HG03571 (cell line): ENCODE data around the gene RBMS1.

Experiments
- ATAC-seq: cut with Tn5 transposase; IDR thresholded peaks from one replicate; pipeline ENCODE4 v1.9.1; 2021; ENCODE audit not compliant: unreplicated experiment

Gene RBMS1

DNA sequence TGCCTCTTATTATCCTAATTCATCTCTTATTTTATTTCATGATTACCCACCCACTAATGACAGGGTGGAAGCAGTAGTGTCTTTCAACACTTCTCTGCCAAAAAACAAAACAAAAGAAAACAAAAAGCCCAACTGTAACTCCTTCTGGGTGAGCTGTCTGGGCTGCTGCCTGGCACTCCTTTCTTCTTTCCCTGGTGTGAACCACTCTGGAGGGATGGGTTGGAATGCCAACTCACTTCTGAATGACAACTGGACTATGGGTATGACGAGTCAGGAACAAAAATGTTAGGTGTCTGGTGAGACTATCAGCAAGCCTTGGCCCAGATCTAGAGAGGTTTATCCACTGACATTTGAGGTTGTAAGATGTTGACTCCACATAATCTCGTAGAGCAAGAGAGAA lies 205.3 kb downstream of the RBMS1 start:
- no peak for ATAC-seq

DNA sequence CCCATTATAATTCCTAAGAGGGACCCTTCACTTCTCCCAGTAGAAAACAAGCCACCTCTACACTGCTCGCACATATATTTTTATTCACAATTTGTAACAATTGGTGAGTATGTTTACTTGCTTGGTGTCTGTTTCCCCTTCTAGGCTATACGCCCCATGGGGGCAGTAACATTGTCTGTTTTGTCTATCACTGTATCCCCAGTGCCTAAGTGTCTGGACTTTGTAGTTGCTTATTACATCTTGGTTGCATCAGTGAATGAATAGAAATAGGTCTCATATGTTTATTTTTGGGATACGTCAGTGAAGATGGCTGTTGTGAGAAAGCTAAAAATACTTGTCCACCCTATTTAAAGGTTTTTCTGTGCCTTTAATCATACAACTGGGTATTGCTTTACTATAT lies 206.1 kb downstream of the RBMS1 start:
- no peak for ATAC-seq

DNA sequence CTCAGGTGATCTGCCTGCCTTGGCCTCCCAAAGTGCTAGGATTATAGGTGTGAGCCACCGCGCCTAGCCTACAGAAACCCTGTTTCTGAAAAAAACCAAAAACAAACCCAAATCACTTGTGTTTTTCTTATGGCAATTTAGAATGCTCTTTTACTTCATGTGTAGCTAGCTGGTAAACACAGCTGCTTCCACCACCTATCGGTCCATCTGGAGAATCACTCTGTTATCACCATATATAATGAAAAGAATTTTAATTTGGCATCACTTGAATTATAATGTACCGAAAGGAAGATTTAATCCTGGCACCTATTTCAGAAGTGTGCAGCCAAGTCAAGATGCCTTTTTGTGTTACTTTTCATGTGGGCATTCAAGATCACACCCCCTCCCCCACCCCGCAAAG lies 207.1 kb downstream of the RBMS1 start:
- ATAC-seq: no peak

DNA sequence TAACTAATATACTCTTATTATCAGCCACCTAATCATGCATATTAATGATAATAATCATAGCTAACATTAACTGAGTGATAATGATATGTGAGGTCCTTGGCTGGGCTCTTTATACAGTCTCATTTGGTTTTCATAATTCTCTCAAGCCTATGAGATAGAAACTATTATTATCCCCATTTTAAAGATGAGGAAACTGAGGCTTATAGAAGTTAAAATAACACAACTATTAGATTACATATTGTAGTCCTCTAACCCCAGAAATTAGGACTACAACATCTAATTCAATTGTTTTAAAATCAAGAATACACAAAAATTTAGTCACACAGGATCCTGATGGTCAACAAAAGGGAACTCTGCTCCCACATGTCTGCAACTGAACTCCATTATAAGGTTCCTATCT lies 209.9 kb downstream of the RBMS1 start:
- no peak for ATAC-seq

DNA sequence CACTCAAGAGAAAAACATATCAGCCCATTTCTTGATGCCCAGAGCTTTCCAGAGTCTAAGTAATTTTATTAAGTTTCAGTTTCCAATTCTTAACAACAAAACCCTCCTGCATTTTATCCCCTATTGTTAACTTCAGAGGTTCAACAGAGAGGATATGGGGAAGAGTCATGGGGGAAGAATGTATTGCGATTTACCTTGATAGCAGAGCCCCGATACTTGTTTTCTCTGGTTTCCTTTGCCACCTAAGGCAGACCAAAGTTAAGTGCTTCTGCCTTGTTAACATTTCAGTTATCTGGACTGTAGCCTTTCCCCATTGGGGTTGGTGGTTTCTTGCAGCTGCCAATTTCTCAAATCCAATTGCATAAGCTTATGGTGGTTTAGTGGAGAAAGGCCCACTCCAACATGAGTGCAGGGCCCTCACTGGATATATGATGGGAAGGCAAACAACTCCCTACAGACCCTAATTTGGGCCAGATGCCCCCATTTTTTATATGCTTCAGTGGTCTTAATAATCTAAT lies 211.5 kb downstream of the RBMS1 start:
- no peak for ATAC-seq

DNA sequence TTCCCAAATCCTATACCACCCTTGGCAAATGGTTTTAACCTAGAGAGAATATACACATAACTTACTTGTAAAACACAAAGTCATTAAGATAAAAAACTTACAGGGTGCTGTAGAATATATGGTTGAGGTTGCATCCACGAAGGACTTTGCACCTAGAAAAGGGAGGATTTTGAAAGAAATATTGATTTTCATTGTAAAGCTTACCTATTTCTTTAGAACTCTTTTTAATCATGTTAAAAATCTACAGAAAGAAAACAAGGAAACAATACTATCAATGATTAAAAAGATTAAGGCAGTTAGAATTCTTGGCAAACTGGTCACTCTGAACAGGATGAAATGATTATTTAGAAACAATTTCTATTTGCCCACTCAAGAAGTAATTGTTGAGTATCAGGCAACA lies 212.4 kb downstream of the RBMS1 start:
- ATAC-seq: no peak

DNA sequence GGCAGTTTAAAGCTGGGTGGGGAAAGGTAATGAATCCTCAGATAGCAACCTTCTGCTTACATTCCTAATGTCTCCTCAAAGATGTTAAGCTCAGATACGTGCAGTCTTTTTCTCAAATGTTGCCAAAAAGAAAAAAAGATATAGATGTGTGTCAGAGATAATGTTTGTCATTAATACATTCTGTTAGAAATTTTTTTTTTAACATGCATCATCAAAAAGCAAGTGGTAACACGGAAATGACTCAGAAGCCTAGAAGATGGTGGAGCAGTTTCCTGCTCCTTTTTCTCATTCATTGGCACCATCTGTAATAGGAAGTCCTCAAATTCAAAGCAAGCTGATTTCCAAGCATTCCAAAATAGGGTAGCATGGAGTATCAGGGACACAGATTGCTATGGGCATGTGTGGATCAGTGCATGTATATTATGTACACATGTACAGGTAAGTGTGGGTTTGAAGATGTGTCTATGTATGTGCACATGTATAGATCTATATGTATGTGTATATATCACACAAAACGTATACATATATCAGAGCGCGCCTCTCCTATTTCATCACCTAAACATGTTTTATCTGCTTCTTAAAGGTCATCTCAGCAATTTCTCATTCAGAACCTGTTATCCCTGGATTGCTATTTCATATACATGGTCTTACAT lies 213.7 kb downstream of the RBMS1 start:
- ATAC-seq: no peak

DNA sequence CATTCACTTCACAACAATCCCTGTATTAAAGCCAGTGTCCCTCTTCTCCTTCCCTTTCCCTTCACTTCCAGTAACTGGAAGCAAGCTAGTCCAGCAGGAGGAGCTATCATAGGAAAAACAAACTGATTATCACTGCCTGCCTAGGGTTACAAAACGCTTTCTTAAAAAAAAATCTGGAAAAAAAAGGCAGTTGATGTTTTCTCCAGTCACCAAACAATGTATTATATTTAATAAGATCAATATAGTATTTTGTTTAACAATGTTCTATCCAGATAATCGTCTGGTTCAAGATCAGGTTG lies 214.8 kb downstream of the RBMS1 start:
- ATAC-seq: no peak

DNA sequence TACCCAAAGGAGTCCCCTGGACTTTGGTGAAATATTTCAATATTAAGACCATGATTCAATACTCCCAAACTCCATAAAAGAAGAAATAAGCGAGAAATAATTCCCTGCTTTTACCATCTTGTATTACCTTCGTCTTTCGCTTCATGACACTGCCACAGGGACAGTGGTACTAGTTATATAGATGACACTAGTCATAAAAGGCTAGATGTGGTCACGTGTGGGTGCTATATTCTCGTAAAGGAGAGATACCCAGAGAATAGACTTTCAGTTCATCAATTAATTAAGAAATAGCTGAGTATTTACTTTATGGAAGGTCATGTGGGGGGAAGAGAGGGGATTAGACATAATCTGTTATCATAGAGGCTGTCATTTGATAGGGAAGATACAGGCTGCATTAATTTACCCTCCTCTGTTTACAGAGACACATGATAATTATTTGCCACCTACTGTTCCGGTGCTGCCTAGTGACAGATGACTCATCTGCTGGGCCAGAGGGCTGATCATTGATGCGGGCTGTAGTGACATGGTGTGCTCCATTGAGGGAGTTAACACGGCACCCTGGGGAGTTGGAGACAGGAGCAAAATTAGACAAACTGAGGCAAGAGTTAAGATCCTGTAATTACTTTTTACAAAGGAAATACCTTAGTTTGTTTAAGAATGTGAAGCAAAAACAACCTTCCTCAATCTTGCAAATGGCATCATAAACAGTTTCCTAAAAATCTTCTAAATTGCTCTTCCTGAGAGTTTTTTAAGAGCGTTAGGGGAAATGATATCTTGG lies 215.3 kb downstream of the RBMS1 start:
- peak; percentile 67 for ATAC-seq

DNA sequence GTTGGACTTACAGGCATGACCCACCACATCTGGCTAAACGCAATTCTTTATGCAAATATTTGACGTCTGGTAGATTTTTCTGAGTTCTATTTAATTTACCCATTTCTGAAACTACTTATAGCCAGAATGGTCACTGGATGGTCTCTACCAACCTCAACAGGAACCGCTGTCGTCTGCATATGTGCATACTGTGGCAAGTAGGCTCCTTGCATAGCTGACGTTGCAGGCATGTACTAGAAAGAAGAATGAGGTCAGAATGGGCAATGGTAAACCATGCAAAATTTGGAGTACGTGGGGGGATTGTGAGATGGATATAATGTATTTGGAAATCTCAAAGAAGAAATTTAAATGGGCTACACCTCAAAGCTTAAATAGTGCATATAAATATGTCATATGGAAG lies 216.5 kb downstream of the RBMS1 start:
- no peak for ATAC-seq

DNA sequence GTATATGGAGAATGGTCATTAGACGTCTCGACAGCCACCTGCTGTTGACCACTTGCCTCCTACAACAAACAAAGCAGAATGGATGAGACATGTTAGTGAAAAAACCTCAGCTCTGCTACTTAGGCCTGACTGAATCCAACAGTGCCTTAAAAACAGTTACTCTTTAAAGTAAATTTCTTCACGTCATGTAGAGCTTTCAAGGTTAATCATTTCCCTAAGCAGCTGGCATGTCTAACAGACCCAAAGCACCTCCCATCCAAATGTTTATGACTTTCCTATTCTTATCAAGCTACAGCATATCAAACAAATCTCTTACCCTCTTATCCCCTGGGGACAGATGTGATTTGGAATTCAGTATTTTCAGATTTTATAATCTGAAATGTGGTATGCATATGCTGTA lies 218.0 kb downstream of the RBMS1 start:
- ATAC-seq: no peak

DNA sequence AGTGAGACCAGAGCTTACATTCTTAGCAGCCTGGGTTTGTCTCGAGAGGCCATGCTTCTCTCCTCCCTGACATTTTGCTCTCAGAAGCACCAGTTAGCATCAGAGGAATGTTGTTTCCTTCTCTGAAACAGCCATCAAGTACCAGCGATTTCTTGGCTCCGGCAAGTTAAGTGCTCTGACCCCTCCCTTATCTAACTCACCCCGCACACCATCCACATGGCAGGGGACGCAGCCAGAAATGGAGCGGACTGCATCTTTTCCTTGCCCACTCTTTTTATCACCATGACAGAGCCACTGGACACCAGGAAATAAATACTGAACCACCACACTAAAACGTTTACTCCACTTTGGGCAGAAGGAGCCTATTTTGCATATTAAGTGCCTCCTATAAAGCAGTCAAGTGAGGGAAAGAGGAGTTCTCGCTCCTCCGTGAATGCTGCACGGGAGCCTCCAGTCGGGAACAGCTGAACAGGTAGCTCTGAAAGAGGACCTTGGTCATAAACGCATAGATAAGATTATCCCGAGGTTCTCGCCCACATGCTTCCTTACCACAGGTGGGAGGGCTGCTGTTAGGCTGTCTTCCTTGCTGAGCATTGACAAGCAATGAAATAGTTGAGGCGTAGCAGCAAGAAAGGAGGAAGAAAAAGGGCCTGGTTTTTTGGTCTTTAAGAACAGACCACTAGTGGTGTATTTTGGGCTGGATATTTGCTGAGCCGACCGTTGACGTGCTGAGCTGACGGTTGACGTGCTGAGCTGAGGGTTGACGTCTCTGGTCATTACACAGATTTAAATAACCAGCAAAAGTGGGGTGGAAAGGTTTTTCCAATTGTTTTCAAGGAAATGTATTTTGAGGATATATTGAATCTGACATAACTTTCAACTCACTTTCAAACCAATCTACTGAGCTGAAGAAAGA lies 222.2 kb downstream of the RBMS1 start:
- no peak for ATAC-seq

DNA sequence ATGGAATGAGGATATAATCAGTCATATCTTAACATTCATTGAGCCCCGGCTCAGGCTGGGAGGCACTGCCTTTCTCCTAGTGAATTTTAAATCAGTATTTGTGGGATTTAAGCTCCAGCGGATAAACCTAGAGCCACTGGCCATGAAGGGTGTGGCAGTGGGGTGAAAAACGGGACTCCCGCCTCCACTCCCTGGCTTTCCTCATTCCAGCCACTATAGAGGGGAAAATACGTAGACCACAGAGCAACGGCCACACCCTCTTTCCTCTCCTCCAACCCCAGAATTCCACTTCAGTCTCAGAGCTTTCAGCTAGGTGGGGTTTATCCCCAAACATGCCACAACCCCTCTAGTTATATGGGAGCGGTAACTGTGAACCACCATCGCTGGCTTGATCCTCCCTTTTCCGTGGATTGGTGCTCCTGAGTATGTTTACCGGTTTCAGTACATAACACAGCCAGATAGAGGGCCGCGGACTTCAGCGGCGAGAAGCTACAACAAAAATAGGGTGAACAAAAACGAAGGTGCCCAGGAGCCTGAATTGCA lies 223.0 kb downstream of the RBMS1 start:
- no peak for ATAC-seq

DNA sequence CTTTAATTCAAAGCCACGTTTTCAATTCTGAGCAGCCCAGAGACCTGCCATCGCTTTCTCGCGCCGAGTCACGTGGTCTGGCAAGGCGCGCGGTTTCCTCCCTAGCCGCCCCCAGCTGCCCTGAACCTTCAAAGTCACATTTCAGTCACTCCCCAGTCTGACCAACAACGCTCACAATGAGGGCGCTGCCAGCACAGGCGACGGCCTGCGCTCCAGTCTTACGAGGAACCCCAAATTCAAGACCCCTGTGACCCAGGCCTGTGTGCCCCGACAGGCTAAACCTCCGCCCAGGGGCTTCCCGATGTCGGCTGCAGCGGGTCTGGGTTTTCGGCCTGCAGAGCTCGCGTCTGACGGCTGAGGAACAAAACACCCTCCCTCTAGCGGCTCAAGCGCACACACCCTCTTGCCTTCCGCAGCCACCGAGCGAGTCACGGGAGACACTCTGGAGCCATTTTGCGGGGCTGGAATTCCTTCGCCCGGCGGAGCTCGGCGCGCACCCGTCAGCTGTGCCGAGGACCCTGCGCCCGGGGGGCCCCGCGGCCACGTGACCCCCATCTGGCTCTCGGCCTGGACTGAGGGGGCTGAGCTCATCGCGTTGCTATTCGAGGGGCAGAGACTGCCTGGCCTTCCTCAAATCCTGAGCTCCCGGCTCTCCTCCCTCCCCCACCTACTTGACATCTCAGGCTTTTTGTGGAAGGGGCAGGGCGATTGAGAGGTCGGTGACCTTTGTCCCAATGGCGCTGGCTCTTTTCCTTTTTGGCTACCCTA lies 223.6 kb downstream of the RBMS1 start:
- peak; percentile 81 for ATAC-seq

DNA sequence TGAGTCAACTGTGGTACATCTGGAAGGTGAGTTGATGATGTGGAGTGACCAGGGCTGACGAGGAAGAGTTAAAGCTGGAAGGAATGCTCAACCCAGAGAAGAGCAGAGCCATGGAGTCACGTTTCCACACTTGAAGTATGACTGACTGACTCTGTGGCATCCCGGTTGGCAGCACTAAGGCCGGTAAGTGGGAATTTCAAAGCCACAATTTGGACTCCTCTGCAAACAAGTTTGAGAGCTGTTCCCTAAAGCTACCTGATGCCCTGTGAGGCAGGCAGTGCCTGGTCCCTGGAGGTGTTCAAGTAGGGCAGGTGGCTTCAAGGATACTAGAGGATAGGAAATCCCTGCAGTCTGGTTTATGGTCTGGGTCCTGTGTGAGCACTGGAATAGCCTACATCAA lies 224.2 kb downstream of the RBMS1 start:
- peak; percentile 8 for ATAC-seq

DNA sequence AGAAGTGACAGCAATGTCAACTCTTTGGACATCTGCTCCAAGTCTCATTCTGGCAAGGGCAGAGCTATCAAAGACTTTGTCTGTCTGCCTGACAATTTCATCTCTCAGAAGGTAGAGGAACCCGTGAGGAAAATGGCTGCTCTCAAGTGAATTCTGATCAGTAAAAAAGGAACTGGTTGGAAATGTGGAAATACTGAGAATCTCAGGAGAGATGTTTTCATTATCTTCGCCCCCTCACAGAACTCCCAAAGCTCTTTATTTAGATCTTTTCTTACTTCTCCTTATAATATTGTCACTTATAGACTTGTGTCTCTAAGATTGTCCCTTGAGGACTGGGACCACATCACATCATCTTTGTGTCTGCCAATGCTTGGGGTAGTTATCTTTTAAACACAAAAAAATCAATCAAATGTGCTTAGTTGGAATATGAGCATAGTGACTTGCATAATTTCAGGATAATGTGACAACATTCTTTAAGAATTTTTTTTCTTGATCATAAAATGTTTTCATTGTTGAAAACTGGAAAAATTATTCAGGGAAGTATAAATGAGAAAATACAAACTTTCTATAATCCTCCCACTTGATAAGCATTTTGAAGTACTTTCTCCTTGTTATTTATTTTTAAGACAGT lies 225.3 kb downstream of the RBMS1 start:
- ATAC-seq: no peak

DNA sequence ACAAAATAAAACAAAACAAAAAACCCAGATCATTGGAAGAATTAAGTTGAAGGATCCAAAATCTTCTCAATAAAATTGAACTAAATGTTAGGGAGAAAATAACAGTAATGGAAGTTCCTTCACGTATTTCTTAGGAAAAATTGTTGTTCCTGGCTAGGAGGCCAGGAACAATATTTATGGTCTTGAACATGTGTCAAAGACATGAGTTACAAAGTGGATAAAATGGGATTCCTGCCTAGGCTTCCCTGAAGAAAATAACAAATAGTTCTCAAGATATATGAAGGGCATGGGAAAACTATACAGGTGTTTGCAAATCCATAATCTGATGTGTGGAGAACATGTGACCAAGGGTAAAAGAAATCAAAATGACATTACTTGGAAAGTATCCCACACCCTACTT lies 225.9 kb downstream of the RBMS1 start:
- no peak for ATAC-seq

DNA sequence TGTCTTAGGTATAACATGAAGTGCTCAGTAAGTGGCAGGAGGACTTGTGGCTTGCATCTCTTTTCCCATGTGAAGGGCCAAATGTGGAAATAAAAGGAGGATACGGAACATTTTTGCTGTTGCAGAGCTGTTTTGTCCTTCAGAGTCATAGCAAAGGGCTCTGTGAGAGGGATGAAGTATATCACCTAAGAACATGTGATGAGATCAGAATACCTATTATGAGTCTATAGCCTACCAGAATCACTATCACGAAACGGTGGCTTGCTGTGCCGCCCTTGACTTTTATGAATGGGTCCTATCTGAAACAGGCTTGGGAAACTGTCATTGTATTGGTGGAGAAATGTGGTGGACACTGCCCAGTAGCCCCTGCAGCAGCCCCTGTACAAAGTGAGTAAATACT lies 226.6 kb downstream of the RBMS1 start:
- no peak for ATAC-seq

DNA sequence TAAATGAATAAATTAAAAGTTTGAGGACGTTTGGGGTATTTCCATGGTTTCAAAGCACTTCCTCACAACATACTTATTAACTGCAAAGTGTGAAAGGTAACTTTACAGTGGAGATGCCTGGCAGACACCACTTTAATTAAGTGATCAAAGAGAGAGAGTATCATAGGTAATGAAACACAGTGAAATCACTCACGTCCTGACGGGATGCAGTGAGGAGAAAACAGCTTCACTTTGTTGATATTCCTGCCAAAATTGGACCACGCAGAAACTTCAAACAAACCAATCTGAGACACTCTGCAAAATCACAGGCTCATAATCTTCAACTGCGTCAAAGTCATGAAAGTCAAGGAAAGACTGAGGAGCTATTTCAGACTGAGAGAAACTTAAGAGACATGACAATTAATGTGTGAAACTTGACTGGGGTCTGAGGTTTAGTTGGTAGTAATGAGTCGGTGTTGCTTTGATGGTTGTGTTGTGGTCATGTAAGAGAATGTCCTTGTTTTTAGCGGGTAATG lies 227.5 kb downstream of the RBMS1 start:
- no peak for ATAC-seq

DNA sequence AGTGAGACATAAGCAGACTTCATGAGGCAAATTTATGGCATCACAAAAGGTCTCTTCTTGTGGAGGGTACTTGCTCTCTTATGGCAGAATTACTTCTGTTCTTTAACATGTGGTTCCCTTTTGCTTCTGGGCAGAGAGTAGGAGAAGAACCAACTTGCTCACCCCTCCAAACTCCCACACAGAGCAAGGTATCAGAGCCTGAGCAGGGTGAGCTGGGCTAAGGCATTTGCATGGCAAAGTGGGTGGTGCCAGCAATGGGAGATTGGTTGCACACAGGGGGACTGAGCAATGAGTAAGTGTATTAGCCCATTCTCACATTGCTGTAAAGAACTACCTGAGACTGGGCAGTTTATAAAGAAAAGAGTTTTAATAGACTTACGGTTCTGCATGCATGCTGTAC lies 229.3 kb downstream of the RBMS1 start:
- no peak for ATAC-seq
